ENCODE results near the gene GRAMD1C.

DNA sequence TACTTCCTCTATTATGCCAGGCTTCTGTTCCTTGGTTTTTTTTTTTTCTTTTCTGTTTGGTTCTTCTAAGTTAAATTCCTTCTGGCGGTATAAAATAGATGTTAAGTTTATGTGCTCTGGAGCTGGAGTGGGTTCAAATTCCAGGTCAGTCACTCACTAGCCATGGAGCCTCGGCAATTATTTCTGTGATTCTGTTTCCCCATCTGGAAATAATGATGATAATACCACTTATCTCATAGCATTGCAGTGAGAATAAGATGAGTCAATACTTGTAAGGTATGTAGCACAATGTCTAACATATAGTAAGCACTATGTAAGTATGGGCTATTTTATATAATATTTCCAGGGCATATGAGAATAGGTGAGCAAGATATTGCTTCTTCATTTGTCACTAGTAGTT is 76.1 kb downstream of the GRAMD1C start:
- TF ChIP-seq, protein P1, sequence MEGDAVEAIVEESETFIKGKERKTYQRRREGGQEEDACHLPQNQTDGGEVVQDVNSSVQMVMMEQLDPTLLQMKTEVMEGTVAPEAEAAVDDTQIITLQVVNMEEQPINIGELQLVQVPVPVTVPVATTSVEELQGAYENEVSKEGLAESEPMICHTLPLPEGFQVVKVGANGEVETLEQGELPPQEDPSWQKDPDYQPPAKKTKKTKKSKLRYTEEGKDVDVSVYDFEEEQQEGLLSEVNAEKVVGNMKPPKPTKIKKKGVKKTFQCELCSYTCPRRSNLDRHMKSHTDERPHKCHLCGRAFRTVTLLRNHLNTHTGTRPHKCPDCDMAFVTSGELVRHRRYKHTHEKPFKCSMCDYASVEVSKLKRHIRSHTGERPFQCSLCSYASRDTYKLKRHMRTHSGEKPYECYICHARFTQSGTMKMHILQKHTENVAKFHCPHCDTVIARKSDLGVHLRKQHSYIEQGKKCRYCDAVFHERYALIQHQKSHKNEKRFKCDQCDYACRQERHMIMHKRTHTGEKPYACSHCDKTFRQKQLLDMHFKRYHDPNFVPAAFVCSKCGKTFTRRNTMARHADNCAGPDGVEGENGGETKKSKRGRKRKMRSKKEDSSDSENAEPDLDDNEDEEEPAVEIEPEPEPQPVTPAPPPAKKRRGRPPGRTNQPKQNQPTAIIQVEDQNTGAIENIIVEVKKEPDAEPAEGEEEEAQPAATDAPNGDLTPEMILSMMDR (IDR thresholded peaks at IDR 0.05), result no peak
- TF ChIP-seq POLR2A (IDR thresholded peaks at IDR 0.05), result no peak
